H1 (cell line): ENCODE measurements around the gene CCDC127. TPM values are rescaled to one million over a fixed set of nuclear protein-coding genes. Genes with fewer than 3 reads are reported as not detected.
A peak's percentile ranks its signal among the peaks of the same experiment; 100 is the strongest.

ENCODE experiments used
- CTCF ChIA-PET: fragments of 300-600 bp; sonication (Branson Sonifier 250); formaldehyde crosslinking; loops from one replicate; lab custom pipeline; 2021; ENCODE audit not compliant: partially characterized antibody; lab: Charles Lee
- POLR2A ChIA-PET: fragments of 300-600 bp; sonication (Branson Sonifier 250); formaldehyde crosslinking; loops from one replicate; lab custom pipeline; 2021; ENCODE audit warnings: inconsistent platforms; ENCODE audit not compliant: partially characterized antibody; lab: Charles Lee
- DNase-seq, 2 experiments: peaks; one replicate each; pipeline versions ENCODE4 v3.0.0 to v3.0.0-alpha.2; 2010 to 2022; ENCODE audit warnings: low spot score in 2 of 2, low read depth in 1 of 2, mixed read lengths in 1 of 2
- FAIRE-seq: peaks from 2 replicates; lab custom pipeline; 2011; peaks lifted over from hg19 to GRCh38; lab: Jason Lieb, UNC
- H2AFZ ChIP-seq: 2 replicates; pipeline ENCODE4 v1.8.1; 2012; ENCODE audit warnings: low read length, inconsistent platforms
- H2AK5ac ChIP-seq: 2 replicates; pipeline ENCODE4 v1.6.1; 2013; ENCODE audit warnings: low read depth, low read length
- H2BK120ac ChIP-seq: replicated peaks from 2 replicates; pipeline ENCODE3; 2013; ENCODE audit warnings: low read depth, low read length, inconsistent platforms
- H2BK12ac ChIP-seq: 2 replicates; pipeline ENCODE4 v1.6.1; 2013; ENCODE audit warnings: low read depth, low read length
- H2BK15ac ChIP-seq: 2 replicates; pipeline ENCODE4 v1.6.1; 2013; ENCODE audit warnings: low read length
- H2BK20ac ChIP-seq: 2 replicates; pipeline ENCODE4 v1.6.1; 2013; ENCODE audit warnings: low read length
- H2BK5ac ChIP-seq: 2 replicates; pipeline ENCODE4 v1.6.1; 2013; ENCODE audit warnings: low read depth, low read length
- H3K14ac ChIP-seq: 2 replicates; pipeline ENCODE4 v1.6.1; 2013; ENCODE audit warnings: inconsistent platforms; ENCODE audit not compliant: insufficient read length
- H3K18ac ChIP-seq: 2 replicates; pipeline ENCODE4 v1.6.1; 2013; ENCODE audit warnings: low read length; ENCODE audit errors: extremely low read depth
- H3K23ac ChIP-seq: 2 replicates; pipeline ENCODE4 v1.6.1; 2013; ENCODE audit warnings: inconsistent platforms; ENCODE audit not compliant: insufficient read length
- H3K23me2 ChIP-seq: 2 replicates; pipeline ENCODE4 v1.6.1; 2013; ENCODE audit warnings: low read depth, low read length
- H3K27ac ChIP-seq: 2 replicates; pipeline ENCODE4 v1.6.1; 2011; ENCODE audit warnings: low read depth, low read length, inconsistent platforms
- H3K27me3 ChIP-seq, 4 experiments: replicated peaks in 1 of 4; 1 replicate in 1 of 4; 2 replicates in 3 of 4; pipeline versions ENCODE4 v1.6.1 to v1.8.1; 2011 to 2013; ENCODE audit warnings: low read length in 3 of 4, mild to moderate bottlenecking in 3 of 4, inconsistent platforms in 2 of 4, mixed read lengths in 2 of 4, moderate library complexity in 1 of 4; ENCODE audit not compliant: control insufficient read depth in 3 of 4, insufficient read depth in 3 of 4; ENCODE audit errors: extremely low read depth in 1 of 4
- H3K36me3 ChIP-seq, 4 experiments: 2 replicates each; pipeline versions ENCODE4 v1.6.1 to v1.8.1; 2011 to 2013; ENCODE audit warnings: mild to moderate bottlenecking in 4 of 4, low read length in 3 of 4, moderate library complexity in 2 of 4, control low read depth in 1 of 4, inconsistent platforms in 1 of 4; ENCODE audit not compliant: insufficient read depth in 4 of 4, control insufficient read depth in 2 of 4
- H3K4ac ChIP-seq: replicated peaks from 2 replicates; pipeline ENCODE3; 2013; ENCODE audit warnings: low read length, low read depth, mixed read lengths, inconsistent platforms; ENCODE audit not compliant: insufficient read length
- H3K4me1 ChIP-seq, 4 experiments: replicated peaks in 1 of 4; 1 replicate in 1 of 4; 2 replicates in 3 of 4; pipeline versions ENCODE4 v1.6.1 to v1.8.1; 2011 to 2013; ENCODE audit warnings: low read length in 3 of 4, inconsistent platforms in 2 of 4, mixed read lengths in 1 of 4; ENCODE audit not compliant: insufficient read depth in 4 of 4, control insufficient read depth in 3 of 4
- H3K4me2 ChIP-seq, 2 experiments: 2 replicates each; pipeline versions ENCODE4 v1.6.1 to v1.8.1; 2011 to 2013; ENCODE audit warnings: low read depth in 2 of 2, low read length in 2 of 2, control low read depth in 1 of 2, inconsistent platforms in 1 of 2, mild to moderate bottlenecking in 1 of 2; ENCODE audit not compliant: insufficient read depth in 1 of 2
- H3K4me3 ChIP-seq, 4 experiments: fragments of 200-600, 300-600 bp in 1 of 4; sonication (generic), shearing (Covaris generic), sonication (Bioruptor Twin) in 1 of 4; 2 replicates each; pipeline versions ENCODE4 v1.5.1 to v1.8.1; 2011 to 2016; ENCODE audit warnings: low read length in 4 of 4, low read depth in 3 of 4, control low read depth in 2 of 4, inconsistent platforms in 2 of 4, mild to moderate bottlenecking in 2 of 4, mixed read lengths in 1 of 4, moderate library complexity in 1 of 4; ENCODE audit not compliant: insufficient read depth in 2 of 4; ENCODE audit errors: extremely low read depth in 1 of 4
- H3K56ac ChIP-seq: replicated peaks from 2 replicates; pipeline ENCODE3; 2013; ENCODE audit warnings: low read depth, mild to moderate bottlenecking, mixed read lengths, low read length, inconsistent platforms; ENCODE audit not compliant: insufficient read length
- H3K79me1 ChIP-seq: 2 replicates; pipeline ENCODE4 v1.6.1; 2013; ENCODE audit warnings: low read depth, low read length, control low read depth
- H3K79me2 ChIP-seq, 2 experiments: 2 replicates each; pipeline versions ENCODE4 v1.6.1 to v1.8.1; 2012 to 2013; ENCODE audit warnings: low read length in 2 of 2, mild to moderate bottlenecking in 2 of 2, inconsistent platforms in 1 of 2; ENCODE audit not compliant: insufficient read depth in 2 of 2, control insufficient read depth in 1 of 2
- H3K9ac ChIP-seq, 4 experiments: replicated peaks in 1 of 4; 1 replicate in 1 of 4; 2 replicates in 3 of 4; pipeline versions ENCODE4 v1.6.1 to v1.8.1; 2011 to 2013; ENCODE audit warnings: low read depth in 3 of 4, low read length in 3 of 4, control low read depth in 2 of 4, mild to moderate bottlenecking in 2 of 4, moderate library complexity in 2 of 4, inconsistent platforms in 1 of 4; ENCODE audit errors: extremely low read depth in 1 of 4
- H3K9me3 ChIP-seq, 2 experiments: 2 replicates each; pipeline versions ENCODE4 v1.6.1 to v1.8.1; 2012 to 2013; ENCODE audit warnings: mild to moderate bottlenecking in 2 of 2, moderate library complexity in 2 of 2, control low read depth in 1 of 2, inconsistent platforms in 1 of 2, low read depth in 1 of 2, low read length in 1 of 2, mixed read lengths in 1 of 2; ENCODE audit not compliant: insufficient read depth in 2 of 2
- H4K20me1 ChIP-seq, 2 experiments: replicated peaks in 1 of 2; 2 replicates each; pipeline versions ENCODE3 to v1.8.1; 2011 to 2013; ENCODE audit warnings: inconsistent platforms in 2 of 2, low read length in 2 of 2, mild to moderate bottlenecking in 1 of 2; ENCODE audit not compliant: insufficient read depth in 2 of 2, control insufficient read depth in 1 of 2
- H4K5ac ChIP-seq: 2 replicates; pipeline ENCODE4 v1.6.1; 2013; ENCODE audit warnings: low read length, low read depth, mixed read lengths, inconsistent platforms; ENCODE audit not compliant: insufficient read length
- H4K8ac ChIP-seq: 2 replicates; pipeline ENCODE4 v1.8.0; 2013; ENCODE audit warnings: mild to moderate bottlenecking, moderate library complexity, low read length, inconsistent platforms; ENCODE audit not compliant: insufficient read depth; ENCODE audit errors: extremely low read depth
- H4K91ac ChIP-seq: replicated peaks from 2 replicates; pipeline ENCODE3; 2013; ENCODE audit warnings: low read length, mixed read lengths, inconsistent platforms; ENCODE audit not compliant: insufficient read length
- ASH2L ChIP-seq: fragments of 200-600, 300-600 bp; sonication (generic); IDR thresholded peaks from one replicate; pipeline ENCODE4 v1.7.1; 2017; ENCODE audit warnings: low read length
- BRCA1 ChIP-seq: IDR thresholded peaks from 2 replicates; pipeline ENCODE4 v1.6.1; 2012; ENCODE audit warnings: low read depth, low read length, improper control_type of control experiment
- RFX5 ChIP-seq: IDR thresholded peaks from 2 replicates; pipeline ENCODE4 v1.6.1; 2011; ENCODE audit warnings: low read depth, low read length, improper control_type of control experiment, borderline replicate concordance
- SIN3A ChIP-seq, 2 experiments: IDR thresholded peaks in 1 of 2; conservative IDR thresholded peaks in 1 of 2; 2 replicates each; pipeline ENCODE4 v1.6.1; 2011 to 2012; ENCODE audit warnings: low read length in 2 of 2, improper control_type of control experiment in 1 of 2, low read depth in 1 of 2, mild to moderate bottlenecking in 1 of 2
- SP1 ChIP-seq: IDR thresholded peaks from 2 replicates; pipeline ENCODE4 v1.6.1; 2011; ENCODE audit warnings: low read depth, low read length
- ZNF274 ChIP-seq: IDR thresholded peaks from 2 replicates; pipeline ENCODE4 v1.7.0; 2012; ENCODE audit warnings: low read length, borderline replicate concordance; ENCODE audit errors: extremely low read depth
- WGBS, 2 experiments: shearing (Covaris generic) in 1 of 2; methylation state at CpG; one replicate each; pipeline versions ENCODE4 v1.1.6 to v1.1.7; 2013 to 2015; ENCODE audit warnings: low lambda C conversion rate in 2 of 2, mixed read lengths in 2 of 2, inconsistent platforms in 1 of 2, low coverage in 1 of 2, missing lambda C conversion rate in 1 of 2; ENCODE audit not compliant: insufficient replicate concordance in 2 of 2, insufficient coverage in 1 of 2, insufficient read length in 1 of 2; ENCODE audit errors: extremely low coverage in 1 of 2, missing lambda C conversion rate in 1 of 2; 5-methylcytosine and 5-hydroxymethylcytosine counted together
- polyA plus RNA-seq, 7 experiments: library from polyadenylated mRNA; depleted of rRNA in 3 of 7; stranded (reverse) in 5 of 7; unstranded in 2 of 7; fragments of >200 nt in 5 of 7; fragments of 200-250 nt in 2 of 7; gene quantifications; 1 replicate in 5 of 7; 2 replicates in 1 of 7; 4 replicates in 1 of 7; pipeline versions ENCODE4 v1.2.1 to v1.2.3, GENCODE V29; 2011 to 2013; ENCODE audit warnings: missing spikeins in 2 of 7, mixed read lengths in 2 of 7
- total RNA-seq: library from RNA; stranded (reverse); fragmentation: NEBNext Ultra II Directional; extraction: Animal tissue kit (Norgen Biotek cat#: 25700); gene quantifications from 2 replicates; pipeline ENCODE4 v1.2.1, GENCODE V29; 2021

The CCDC127 gene
- total and polyA plus RNA-seq, 2 of the 8 experiments (the other 6 are each of a cell fraction or from before 2014, with no cell fraction given), result 2.9 to 8.0 TPM

DNA sequence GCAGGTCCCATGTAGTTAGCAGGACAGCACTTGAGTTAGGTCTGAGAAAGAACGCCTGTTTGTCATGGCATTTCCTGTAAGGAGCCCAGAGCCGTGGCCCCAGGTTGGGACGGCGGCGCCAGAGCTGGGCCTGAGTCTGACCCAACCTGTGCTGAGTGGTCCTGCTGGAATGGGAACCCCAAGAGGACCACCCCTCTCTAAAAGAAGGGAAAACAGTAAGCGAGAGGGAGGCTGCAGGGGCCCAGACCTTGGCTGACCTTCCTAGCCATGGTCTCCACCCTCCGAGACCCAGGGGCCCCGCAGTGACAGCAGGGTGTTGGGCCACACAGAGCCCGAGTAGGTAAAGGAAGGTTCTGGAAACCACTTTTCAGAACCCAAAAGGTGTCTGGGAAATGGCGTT is 28.5 kb downstream of the CCDC127 start:
- H4K91ac ChIP-seq, result no peak overlapping the region
- H2BK12ac ChIP-seq, result peak overlapping the region; percentile 39; the same call in 1 of the 2 replicates
- FAIRE-seq (no peak), DNase-seq (no peak)
- H3K18ac ChIP-seq, result no peak overlapping the region
- no peaks in the 10 kb centered on the region for H3K9me3 ChIP-seq
- no peak overlapping the region for H4K8ac ChIP-seq
- no peaks in the 10 kb centered on the region for H3K27me3 ChIP-seq
- no peak overlapping the region for H4K5ac ChIP-seq
- H3K36me3 ChIP-seq, result no peaks in the 10 kb centered on the region
- no peak overlapping the region for H2AFZ ChIP-seq
- H3K4ac ChIP-seq, result no peak overlapping the region
- H2BK15ac ChIP-seq, result peak overlapping the region; percentile 25; the same call in 1 of the 2 replicates
- H4K20me1 ChIP-seq, result peaks cover 3 to 12% of the 10 kb centered on the region in 2 experiments
- H3K4me2 ChIP-seq, result no peak overlapping the region
- peaks cover 0 to 12% (median 9%) of the 10 kb centered on the region in 4 experiments; a peak in 5 of 7 replicates for H3K4me1 ChIP-seq
- no peak overlapping the region for H2BK120ac ChIP-seq
- CTCF ChIA-PET, result interaction anchor here (0.6 to 2.5 kb wide), 11 partner anchors 10 to 164 kb away, joined by 3 to 18 read pairs (median 4); partner anchors contain the start of genes CCDC127, PDCD6 and SDHA
- no peaks in the 10 kb centered on the region; the same call in 1 of the 2 replicates for H3K79me1 ChIP-seq
- 98% methylated on average over 9 of the region's 10 CpGs; no CpG with 5 or more reads in 1 of the 2 experiments for WGBS, 2 experiments
- no peak overlapping the region for H3K14ac ChIP-seq
- H3K23me2 ChIP-seq, result no peaks in the 10 kb centered on the region
- no peak overlapping the region for H3K56ac ChIP-seq
- H3K23ac ChIP-seq, result no peak overlapping the region
- H3K27ac ChIP-seq, result no peak overlapping the region; the same call in 1 of the 2 replicates
- H3K4me3 ChIP-seq, result no peak overlapping the region
- no peaks in the 10 kb centered on the region for H3K79me2 ChIP-seq
- TF ChIP-seq ZNF274 (no peak), SIN3A (conservative IDR thresholded peaks at IDR 0.05 in 1 of 2, IDR thresholded peaks at IDR 0.05 in 1 of 2; ENCODE audit: low read depth in 1 of 2, low read length in 2 of 2) (no peak), SP1 (no peak), BRCA1 (no peak), RFX5 (no peak), ASH2L (no peak)
- TF ChIP-seq, all 59 proteins: peak for 0
- H3K9ac ChIP-seq, result no peak overlapping the region
- H2BK20ac ChIP-seq, result no peak overlapping the region
- H2AK5ac ChIP-seq, result no peak overlapping the region
- no peak overlapping the region for H2BK5ac ChIP-seq
- POLR2A ChIA-PET, result no interaction called here
